Measurements from ENCODE around the gene SBF1.
A peak's percentile ranks its signal among the peaks of the same experiment; 100 is the strongest.

SBF1 gene, protein sequence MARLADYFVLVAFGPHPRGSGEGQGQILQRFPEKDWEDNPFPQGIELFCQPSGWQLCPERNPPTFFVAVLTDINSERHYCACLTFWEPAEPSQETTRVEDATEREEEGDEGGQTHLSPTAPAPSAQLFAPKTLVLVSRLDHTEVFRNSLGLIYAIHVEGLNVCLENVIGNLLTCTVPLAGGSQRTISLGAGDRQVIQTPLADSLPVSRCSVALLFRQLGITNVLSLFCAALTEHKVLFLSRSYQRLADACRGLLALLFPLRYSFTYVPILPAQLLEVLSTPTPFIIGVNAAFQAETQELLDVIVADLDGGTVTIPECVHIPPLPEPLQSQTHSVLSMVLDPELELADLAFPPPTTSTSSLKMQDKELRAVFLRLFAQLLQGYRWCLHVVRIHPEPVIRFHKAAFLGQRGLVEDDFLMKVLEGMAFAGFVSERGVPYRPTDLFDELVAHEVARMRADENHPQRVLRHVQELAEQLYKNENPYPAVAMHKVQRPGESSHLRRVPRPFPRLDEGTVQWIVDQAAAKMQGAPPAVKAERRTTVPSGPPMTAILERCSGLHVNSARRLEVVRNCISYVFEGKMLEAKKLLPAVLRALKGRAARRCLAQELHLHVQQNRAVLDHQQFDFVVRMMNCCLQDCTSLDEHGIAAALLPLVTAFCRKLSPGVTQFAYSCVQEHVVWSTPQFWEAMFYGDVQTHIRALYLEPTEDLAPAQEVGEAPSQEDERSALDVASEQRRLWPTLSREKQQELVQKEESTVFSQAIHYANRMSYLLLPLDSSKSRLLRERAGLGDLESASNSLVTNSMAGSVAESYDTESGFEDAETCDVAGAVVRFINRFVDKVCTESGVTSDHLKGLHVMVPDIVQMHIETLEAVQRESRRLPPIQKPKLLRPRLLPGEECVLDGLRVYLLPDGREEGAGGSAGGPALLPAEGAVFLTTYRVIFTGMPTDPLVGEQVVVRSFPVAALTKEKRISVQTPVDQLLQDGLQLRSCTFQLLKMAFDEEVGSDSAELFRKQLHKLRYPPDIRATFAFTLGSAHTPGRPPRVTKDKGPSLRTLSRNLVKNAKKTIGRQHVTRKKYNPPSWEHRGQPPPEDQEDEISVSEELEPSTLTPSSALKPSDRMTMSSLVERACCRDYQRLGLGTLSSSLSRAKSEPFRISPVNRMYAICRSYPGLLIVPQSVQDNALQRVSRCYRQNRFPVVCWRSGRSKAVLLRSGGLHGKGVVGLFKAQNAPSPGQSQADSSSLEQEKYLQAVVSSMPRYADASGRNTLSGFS (N-terminal part only)

DNA sequence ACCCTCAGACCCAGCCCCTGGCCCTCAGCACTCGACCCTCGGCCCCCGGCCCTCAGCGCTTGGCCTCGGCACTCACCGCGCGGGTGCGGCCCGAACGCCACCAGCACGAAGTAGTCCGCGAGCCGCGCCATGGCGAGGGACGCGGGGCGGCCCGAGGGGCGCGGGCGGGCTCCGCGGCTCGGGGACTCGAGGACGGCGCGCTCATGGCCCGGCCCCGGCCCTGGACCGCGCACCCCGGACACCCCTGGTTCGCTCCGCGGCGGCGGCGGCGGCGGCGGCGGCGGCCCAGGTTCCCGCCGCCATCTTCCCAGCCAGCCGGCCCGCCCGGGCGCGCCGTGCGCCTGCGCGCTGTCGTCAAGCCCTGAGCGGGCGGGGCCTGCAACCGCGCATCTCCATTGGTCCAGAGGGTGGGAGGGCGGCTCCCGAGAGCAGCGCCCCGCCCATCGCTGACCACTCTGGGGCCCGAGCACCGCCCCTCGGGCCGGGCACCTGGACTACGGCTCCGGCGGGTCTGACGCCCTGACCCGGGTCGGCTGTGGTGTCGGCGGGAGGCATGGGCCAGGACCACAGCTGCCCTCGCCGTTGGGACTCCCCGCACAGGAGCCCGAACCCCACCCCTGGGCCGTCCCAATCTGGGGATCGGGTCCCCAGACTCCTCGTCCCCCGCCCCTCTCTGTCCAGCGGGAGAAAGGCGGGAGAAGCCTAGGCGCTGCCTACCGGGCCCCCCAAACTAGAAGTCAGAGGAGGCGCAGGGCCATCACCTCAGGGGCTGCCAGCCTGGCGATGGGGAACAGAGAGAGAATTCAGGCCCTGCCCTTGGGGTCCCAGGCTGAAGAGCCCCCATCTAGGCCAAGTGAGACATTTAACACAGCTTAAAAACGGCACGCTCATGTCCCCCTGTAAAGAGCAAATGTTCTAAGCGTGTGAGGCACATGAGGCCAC lies at the start of gene SBF1:
SBF1 (minus strand) TSS at position 326 of the 942 bp plus-strand sequence; CDS start at position 131, 195 bp downstream.
- peak within 1 kb of the TSS; percentile 74 for H3K4me3 ChIP-seq (ENCODE audit: low read depth, low read length)
- TF ChIP-seq, protein P1, sequence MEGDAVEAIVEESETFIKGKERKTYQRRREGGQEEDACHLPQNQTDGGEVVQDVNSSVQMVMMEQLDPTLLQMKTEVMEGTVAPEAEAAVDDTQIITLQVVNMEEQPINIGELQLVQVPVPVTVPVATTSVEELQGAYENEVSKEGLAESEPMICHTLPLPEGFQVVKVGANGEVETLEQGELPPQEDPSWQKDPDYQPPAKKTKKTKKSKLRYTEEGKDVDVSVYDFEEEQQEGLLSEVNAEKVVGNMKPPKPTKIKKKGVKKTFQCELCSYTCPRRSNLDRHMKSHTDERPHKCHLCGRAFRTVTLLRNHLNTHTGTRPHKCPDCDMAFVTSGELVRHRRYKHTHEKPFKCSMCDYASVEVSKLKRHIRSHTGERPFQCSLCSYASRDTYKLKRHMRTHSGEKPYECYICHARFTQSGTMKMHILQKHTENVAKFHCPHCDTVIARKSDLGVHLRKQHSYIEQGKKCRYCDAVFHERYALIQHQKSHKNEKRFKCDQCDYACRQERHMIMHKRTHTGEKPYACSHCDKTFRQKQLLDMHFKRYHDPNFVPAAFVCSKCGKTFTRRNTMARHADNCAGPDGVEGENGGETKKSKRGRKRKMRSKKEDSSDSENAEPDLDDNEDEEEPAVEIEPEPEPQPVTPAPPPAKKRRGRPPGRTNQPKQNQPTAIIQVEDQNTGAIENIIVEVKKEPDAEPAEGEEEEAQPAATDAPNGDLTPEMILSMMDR (IDR thresholded peaks at IDR 0.05; ENCODE audit: borderline replicate concordance, insufficient read depth, low read depth, low read length): no peak

DNA sequence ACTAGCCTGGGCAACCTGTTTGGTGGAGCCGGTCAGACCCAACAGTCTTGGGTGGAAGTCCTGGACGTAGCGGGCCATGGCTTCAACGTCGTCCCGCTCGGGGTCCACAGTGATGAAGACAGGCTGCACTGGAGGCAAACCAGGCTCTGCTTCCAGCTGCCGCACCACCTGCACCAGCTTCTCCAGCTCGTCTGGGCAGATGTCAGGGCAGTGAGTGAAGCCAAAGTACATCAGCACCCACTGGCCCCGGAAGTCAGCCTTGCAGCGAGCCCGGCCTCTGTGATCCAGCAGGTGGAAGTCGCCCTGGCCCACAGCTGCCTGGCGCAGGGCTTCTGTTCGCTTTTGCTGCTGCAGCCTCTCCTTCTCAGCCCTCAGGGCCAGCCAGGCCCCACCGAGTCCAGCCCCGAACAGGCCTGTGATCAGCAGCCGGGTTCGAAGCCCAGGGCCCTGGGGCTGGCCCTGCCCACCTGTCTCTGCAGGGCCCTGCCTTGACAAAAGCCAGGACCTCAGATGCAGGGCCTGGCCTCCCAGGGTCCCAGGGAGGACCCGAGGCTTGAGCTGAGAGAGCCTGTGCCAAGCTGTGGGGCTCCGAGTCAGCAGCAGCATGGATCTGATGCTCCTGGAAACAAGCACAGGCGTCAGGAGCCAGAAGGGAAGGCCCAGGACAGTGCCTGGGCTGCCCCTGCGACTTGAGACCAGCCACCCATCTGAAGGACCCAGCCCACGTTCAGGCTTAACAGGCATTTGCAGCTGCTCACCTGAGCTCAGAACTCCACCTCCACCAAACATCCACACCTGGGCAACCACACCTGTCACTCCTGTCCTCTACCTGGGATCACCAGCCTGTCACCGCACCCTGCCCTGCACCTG lies 49.2 kb upstream of the SBF1 start:
- TF ChIP-seq, protein P1 (IDR thresholded peaks at IDR 0.05; ENCODE audit: borderline replicate concordance, insufficient read depth, low read depth, low read length): no peak
- H3K4me3 ChIP-seq (ENCODE audit: low read depth, low read length): peak overlapping the region; percentile 89

GRCh38 chr22:50523458-50523805 lies 48.6 kb upstream of the SBF1 start:
- TF ChIP-seq, protein P1 (IDR thresholded peaks at IDR 0.05; ENCODE audit: borderline replicate concordance, insufficient read depth, low read depth, low read length): no peak

GRCh38 chr22:50522806-50523438 lies 48.1 kb upstream of the SBF1 start:
- TF ChIP-seq, protein P1 (IDR thresholded peaks at IDR 0.05; ENCODE audit: borderline replicate concordance, insufficient read depth, low read depth, low read length): no peak
- no peak overlapping the region for H3K4me3 ChIP-seq (ENCODE audit: low read depth, low read length)

More at GRCh38 chr22:50523458-50523805, 48.6 kb upstream of the SBF1 start:
- H3K4me3 ChIP-seq (ENCODE audit: low read depth, low read length): no peak overlapping the region

DNA sequence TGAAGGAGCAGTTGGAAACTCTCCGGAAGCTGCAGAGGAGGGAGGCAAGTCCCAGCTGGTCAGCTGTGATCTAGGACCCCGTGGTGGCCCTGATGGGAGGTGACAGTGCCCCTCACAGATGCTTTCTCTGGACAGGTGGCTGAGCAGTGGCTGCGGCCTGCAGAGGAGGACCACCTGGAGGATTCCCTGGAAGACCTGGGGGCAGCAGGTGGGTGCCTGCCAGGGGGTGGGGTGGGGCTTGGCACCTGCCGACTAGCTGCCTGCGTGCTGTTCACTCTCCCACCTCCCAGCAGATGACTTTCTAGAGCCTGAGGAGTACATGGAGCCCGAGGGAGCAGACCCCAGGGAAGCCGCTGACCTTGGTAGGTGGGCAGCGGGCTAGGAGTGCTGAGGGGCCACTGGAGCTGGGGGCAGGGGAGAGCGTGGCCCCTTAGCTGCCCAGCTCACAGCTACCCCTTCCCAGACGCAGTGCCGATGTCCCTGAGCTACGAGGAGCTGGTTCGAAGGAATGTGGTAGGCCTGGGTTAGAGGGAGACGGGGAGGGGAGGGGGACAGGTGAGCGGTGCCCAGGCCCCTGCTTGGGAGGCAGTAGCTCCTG lies 47.5 kb upstream of the SBF1 start:
- TF ChIP-seq, protein P1 (IDR thresholded peaks at IDR 0.05; ENCODE audit: borderline replicate concordance, insufficient read depth, low read depth, low read length): no peak

More for the DNA sequence above, 47.5 kb upstream of the SBF1 start:
- H3K4me3 ChIP-seq (ENCODE audit: low read depth, low read length): no peak overlapping the region

Data from GM12875 (cell line).